ENCODE measurements around the gene FAM107B. TPM values are rescaled to one million over a fixed set of nuclear protein-coding genes. Genes with fewer than 3 reads are reported as not detected.

Gene FAM107B
- total and polyA plus RNA-seq, 4 donors: 24.9 to 58.1 (median 30.9) TPM

DNA sequence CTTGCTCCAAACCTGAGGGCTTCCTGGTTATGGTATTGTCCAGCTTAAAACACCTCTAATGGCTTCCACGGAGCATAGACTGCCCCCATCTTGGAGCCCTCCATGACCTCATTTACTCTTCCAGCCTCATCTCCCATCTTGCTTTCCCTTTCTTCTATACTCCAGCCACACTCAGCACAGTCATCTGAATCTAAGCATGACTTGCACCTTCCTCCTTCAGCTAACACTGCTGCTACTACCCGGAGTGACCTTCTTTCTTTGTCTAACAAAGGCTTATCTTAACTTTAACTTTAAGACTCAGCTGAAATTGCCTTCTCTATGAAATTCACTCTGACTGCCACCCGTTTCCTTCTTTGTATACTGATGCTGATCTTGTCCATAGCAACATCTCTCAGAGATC is 135.1 kb downstream of the FAM107B start:
- Histone ChIP-seq H3K27ac (ENCODE audit: low read depth in 1 of 2, low read length in 2 of 2) (no peak overlapping the region), H3K4me3 (ENCODE audit: low read depth in 1 of 3, low read length in 3 of 3) (no peak overlapping the region)

More for the DNA sequence above, 135.1 kb downstream of the FAM107B start:
- Histone ChIP-seq H3K9ac (ENCODE audit: low read depth in 1 of 2, low read length in 2 of 2) (no peak overlapping the region), H3K27me3 (ENCODE audit: control insufficient read depth in 4 of 4, insufficient read depth in 4 of 4, low read length in 3 of 4) (no peaks in the 10 kb centered on the region), H3K9me3 (ENCODE audit: control insufficient read depth in 4 of 4, low read length in 3 of 4) (no peaks in the 10 kb centered on the region), H3K36me3 (ENCODE audit: control insufficient read depth in 4 of 4, insufficient read depth in 3 of 4, low read depth in 1 of 4, low read length in 3 of 4) (no peaks in the 10 kb centered on the region), H3K4me1 (ENCODE audit: control insufficient read depth in 4 of 4, insufficient read depth in 4 of 4, low read length in 3 of 4) (no peaks in the 10 kb centered on the region)
- 48% methylated on average over 3 of the region's 3 CpGs for WGBS
- TF ChIP-seq CTCF (IDR thresholded peaks at IDR 0.05; ENCODE audit: low read depth, low read length, missing input control) (no peak), RXRA (IDR thresholded peaks at IDR 0.05) (no peak), RAD21 (IDR thresholded peaks at IDR 0.05) (no peak), FOXA2 (IDR thresholded peaks at IDR 0.05) (no peak), EGR1 (IDR thresholded peaks at IDR 0.05; ENCODE audit: low read depth in 2 of 2) (no peak), GABPA (IDR thresholded peaks at IDR 0.05 in 1 of 2, conservative IDR thresholded peaks at IDR 0.05 in 1 of 2) (no peak), SP1 (IDR thresholded peaks at IDR 0.05) (no peak), TAF1 (conservative IDR thresholded peaks at IDR 0.05) (no peak), NR2F2 (IDR thresholded peaks at IDR 0.05) (no peak), MAX (IDR thresholded peaks at IDR 0.05) (no peak), YY1 (IDR thresholded peaks at IDR 0.05) (no peak), ZBTB33 (IDR thresholded peaks at IDR 0.05) (no peak)
- TF ChIP-seq, protein P1, sequence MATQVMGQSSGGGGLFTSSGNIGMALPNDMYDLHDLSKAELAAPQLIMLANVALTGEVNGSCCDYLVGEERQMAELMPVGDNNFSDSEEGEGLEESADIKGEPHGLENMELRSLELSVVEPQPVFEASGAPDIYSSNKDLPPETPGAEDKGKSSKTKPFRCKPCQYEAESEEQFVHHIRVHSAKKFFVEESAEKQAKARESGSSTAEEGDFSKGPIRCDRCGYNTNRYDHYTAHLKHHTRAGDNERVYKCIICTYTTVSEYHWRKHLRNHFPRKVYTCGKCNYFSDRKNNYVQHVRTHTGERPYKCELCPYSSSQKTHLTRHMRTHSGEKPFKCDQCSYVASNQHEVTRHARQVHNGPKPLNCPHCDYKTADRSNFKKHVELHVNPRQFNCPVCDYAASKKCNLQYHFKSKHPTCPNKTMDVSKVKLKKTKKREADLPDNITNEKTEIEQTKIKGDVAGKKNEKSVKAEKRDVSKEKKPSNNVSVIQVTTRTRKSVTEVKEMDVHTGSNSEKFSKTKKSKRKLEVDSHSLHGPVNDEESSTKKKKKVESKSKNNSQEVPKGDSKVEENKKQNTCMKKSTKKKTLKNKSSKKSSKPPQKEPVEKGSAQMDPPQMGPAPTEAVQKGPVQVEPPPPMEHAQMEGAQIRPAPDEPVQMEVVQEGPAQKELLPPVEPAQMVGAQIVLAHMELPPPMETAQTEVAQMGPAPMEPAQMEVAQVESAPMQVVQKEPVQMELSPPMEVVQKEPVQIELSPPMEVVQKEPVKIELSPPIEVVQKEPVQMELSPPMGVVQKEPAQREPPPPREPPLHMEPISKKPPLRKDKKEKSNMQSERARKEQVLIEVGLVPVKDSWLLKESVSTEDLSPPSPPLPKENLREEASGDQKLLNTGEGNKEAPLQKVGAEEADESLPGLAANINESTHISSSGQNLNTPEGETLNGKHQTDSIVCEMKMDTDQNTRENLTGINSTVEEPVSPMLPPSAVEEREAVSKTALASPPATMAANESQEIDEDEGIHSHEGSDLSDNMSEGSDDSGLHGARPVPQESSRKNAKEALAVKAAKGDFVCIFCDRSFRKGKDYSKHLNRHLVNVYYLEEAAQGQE (IDR thresholded peaks at IDR 0.05): no peak
- DNase-seq (ENCODE audit: low spot score): no peak
